Lower leg skin (tissue), 3 donors: ENCODE results near the gene DMD.

ENCODE experiments used
- POLR2A ChIP-seq, 2 donors: fragments of 450-650 bp; IDR thresholded peaks; one replicate each; pipeline ENCODE4 v1.6.1; 2016 to 2017; ENCODE audit warnings: antibody characterized with exemption in 2 of 2, mild to moderate bottlenecking in 1 of 2, moderate library complexity in 1 of 2
- TF ChIP-seq, protein P1 (sequence below), 3 donors: fragments of 450-650 bp; IDR thresholded peaks; one replicate each; pipeline ENCODE4 v1.5.1; 2016; ENCODE audit warnings: antibody characterized with exemption in 3 of 3, mild to moderate bottlenecking in 3 of 3, moderate library complexity in 2 of 3

DNA sequence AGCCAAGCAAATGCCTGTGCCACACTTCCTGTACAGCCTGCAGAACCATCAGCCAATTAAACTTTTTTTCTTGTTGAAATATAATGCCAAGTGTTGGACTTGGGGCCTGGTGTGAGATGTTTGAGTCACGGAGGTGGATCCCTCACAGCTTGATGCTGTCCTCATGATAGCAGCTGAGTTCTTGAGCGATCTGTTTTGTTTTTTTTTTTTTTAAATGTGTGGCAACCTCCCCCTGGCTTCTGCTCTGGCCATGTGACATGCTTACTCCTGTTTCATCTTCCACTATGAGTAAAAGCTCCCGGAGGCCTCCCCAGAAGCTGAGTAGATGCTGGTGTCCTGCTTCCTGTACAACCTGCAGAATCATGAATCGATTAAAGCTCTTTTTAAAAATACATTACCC, 1166.2 kb downstream of the DMD start:
- TF ChIP-seq, protein P1, sequence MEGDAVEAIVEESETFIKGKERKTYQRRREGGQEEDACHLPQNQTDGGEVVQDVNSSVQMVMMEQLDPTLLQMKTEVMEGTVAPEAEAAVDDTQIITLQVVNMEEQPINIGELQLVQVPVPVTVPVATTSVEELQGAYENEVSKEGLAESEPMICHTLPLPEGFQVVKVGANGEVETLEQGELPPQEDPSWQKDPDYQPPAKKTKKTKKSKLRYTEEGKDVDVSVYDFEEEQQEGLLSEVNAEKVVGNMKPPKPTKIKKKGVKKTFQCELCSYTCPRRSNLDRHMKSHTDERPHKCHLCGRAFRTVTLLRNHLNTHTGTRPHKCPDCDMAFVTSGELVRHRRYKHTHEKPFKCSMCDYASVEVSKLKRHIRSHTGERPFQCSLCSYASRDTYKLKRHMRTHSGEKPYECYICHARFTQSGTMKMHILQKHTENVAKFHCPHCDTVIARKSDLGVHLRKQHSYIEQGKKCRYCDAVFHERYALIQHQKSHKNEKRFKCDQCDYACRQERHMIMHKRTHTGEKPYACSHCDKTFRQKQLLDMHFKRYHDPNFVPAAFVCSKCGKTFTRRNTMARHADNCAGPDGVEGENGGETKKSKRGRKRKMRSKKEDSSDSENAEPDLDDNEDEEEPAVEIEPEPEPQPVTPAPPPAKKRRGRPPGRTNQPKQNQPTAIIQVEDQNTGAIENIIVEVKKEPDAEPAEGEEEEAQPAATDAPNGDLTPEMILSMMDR (IDR thresholded peaks at IDR 0.05): no peak
- TF ChIP-seq POLR2A (IDR thresholded peaks at IDR 0.05): no peak
